ENCODE measurements around the gene TEPSIN.

The TEPSIN gene

DNA sequence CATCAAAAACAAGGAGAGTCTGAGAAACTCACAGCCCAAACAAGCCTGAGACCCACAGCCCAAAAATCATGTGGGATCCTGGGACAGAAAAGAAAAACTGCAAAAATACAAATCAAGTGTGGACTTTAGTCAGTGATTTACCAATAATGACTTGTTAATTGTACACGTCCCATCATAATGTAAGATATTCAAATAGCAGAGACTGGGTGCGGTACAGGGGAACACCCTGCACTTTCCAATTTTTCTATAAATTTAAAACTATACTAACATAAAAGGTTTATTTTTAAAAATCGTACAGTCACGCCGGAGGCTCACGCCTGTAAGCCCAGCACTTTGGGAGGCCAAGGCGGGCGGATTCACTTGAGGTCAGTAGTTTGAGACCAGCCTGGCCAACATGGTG, 24.9 kb downstream of the TEPSIN start:
- TF ChIP-seq TAF1 (IDR thresholded peaks at IDR 0.05; ENCODE audit: low read depth) (no peak), FOXM1 (IDR thresholded peaks at IDR 0.05; ENCODE audit: borderline replicate concordance, low read depth) (no peak), EP300 (IDR thresholded peaks at IDR 0.05; ENCODE audit: borderline replicate concordance) (no peak), TCF12 (IDR thresholded peaks at IDR 0.05; ENCODE audit: low read depth) (no peak), EGR1 (IDR thresholded peaks at IDR 0.05) (no peak)
- TF ChIP-seq, protein P1, sequence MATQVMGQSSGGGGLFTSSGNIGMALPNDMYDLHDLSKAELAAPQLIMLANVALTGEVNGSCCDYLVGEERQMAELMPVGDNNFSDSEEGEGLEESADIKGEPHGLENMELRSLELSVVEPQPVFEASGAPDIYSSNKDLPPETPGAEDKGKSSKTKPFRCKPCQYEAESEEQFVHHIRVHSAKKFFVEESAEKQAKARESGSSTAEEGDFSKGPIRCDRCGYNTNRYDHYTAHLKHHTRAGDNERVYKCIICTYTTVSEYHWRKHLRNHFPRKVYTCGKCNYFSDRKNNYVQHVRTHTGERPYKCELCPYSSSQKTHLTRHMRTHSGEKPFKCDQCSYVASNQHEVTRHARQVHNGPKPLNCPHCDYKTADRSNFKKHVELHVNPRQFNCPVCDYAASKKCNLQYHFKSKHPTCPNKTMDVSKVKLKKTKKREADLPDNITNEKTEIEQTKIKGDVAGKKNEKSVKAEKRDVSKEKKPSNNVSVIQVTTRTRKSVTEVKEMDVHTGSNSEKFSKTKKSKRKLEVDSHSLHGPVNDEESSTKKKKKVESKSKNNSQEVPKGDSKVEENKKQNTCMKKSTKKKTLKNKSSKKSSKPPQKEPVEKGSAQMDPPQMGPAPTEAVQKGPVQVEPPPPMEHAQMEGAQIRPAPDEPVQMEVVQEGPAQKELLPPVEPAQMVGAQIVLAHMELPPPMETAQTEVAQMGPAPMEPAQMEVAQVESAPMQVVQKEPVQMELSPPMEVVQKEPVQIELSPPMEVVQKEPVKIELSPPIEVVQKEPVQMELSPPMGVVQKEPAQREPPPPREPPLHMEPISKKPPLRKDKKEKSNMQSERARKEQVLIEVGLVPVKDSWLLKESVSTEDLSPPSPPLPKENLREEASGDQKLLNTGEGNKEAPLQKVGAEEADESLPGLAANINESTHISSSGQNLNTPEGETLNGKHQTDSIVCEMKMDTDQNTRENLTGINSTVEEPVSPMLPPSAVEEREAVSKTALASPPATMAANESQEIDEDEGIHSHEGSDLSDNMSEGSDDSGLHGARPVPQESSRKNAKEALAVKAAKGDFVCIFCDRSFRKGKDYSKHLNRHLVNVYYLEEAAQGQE (IDR thresholded peaks at IDR 0.05; ENCODE audit: low read depth), result no peak

DNA sequence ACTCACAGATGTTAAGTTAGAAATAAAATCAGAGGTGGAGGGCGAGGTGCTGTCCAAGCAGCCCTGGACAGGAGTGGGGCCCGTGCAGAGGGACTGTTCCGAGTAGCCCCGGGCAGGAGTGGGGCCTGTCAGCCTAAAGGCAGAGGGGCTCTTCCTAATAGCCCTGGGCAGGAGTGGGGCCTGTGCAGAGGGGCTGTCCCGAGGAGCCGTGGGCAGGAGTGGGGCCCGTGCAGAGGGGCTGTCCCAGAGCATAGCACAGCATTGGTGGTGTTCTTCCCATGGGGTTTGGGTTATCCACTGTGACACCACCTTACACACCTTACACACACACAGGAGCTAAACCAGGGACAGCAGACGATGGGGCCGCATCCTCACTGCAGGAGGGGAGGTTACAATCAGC, 26.5 kb downstream of the TEPSIN start:
- TF ChIP-seq, protein P2, sequence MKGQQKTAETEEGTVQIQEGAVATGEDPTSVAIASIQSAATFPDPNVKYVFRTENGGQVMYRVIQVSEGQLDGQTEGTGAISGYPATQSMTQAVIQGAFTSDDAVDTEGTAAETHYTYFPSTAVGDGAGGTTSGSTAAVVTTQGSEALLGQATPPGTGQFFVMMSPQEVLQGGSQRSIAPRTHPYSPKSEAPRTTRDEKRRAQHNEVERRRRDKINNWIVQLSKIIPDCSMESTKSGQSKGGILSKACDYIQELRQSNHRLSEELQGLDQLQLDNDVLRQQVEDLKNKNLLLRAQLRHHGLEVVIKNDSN (IDR thresholded peaks at IDR 0.05), result no peak
- TF ChIP-seq YY1 (IDR thresholded peaks at IDR 0.05; ENCODE audit: low read depth) (no peak), EGR1 (IDR thresholded peaks at IDR 0.05) (no peak), CREB1 (IDR thresholded peaks at IDR 0.05; ENCODE audit: low read depth) (no peak), CEBPB (IDR thresholded peaks at IDR 0.05) (no peak), TEAD4 (IDR thresholded peaks at IDR 0.05) (no peak), TCF12 (IDR thresholded peaks at IDR 0.05; ENCODE audit: low read depth) (no peak), RAD21 (IDR thresholded peaks at IDR 0.05; ENCODE audit: low read depth) (no peak), NFIC (IDR thresholded peaks at IDR 0.05) (no peak), FOXM1 (IDR thresholded peaks at IDR 0.05; ENCODE audit: borderline replicate concordance, low read depth) (no peak), TAF1 (IDR thresholded peaks at IDR 0.05; ENCODE audit: low read depth) (no peak), EP300 (IDR thresholded peaks at IDR 0.05; ENCODE audit: borderline replicate concordance) (no peak), ZBTB7A (IDR thresholded peaks at IDR 0.05; ENCODE audit: low read depth) (no peak)
- TF ChIP-seq, protein P3, sequence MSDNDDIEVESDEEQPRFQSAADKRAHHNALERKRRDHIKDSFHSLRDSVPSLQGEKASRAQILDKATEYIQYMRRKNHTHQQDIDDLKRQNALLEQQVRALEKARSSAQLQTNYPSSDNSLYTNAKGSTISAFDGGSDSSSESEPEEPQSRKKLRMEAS (IDR thresholded peaks at IDR 0.05), result no peak
- TF ChIP-seq, protein P1 (IDR thresholded peaks at IDR 0.05; ENCODE audit: low read depth), result no peak

DNA sequence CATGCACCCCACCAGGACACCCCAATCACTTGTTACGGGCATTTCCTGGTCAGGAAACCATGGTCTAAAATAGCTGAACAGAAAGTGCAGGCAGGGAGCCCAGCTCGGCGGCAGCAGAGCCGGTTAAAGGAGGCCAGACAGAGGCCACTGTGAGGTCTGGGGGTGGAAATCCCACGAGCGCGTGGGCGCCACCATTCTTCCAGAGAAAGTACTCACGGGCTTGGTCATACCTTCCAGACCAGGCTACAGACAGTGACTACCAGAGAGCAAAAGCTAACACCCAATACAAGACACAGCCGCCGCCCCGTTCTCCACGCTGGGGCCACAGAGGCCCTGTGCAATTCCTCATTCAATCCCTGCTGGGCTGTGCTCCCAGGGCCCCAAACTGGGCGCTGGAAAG, 28.0 kb downstream of the TEPSIN start:
- TF ChIP-seq FOXM1 (IDR thresholded peaks at IDR 0.05; ENCODE audit: borderline replicate concordance, low read depth) (no peak), TCF12 (IDR thresholded peaks at IDR 0.05; ENCODE audit: low read depth) (no peak), NFIC (IDR thresholded peaks at IDR 0.05) (no peak)
- TF ChIP-seq, protein P1 (IDR thresholded peaks at IDR 0.05; ENCODE audit: low read depth), result no peak
- TF ChIP-seq, protein P3 (IDR thresholded peaks at IDR 0.05), result no peak

DNA sequence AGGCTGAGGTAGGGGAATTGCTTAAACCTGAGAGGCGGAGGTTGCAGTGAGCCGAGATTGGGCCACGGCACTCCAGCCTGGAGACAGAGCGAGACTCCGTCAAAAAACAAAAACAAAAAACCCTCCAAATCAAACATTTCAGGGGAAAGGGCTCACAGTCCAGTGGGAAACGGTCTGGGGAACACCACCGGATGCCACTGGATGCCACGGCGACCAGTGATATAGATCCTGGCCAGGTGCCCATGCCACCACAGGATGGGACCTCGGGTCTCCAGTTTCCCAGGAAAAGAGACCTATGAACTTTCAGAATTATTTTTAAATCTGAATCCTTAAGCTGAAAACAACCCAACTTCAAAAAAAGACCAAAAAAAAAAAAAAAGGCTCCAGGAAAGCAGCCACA, 28.4 kb downstream of the TEPSIN start:
- TF ChIP-seq CEBPB (IDR thresholded peaks at IDR 0.05) (no peak), EP300 (IDR thresholded peaks at IDR 0.05; ENCODE audit: borderline replicate concordance) (no peak), ZBTB7A (IDR thresholded peaks at IDR 0.05; ENCODE audit: low read depth) (no peak), YY1 (IDR thresholded peaks at IDR 0.05; ENCODE audit: low read depth) (no peak), FOXM1 (IDR thresholded peaks at IDR 0.05; ENCODE audit: borderline replicate concordance, low read depth) (no peak), TEAD4 (IDR thresholded peaks at IDR 0.05) (no peak), CREB1 (IDR thresholded peaks at IDR 0.05; ENCODE audit: low read depth) (no peak), NFIC (IDR thresholded peaks at IDR 0.05) (no peak), EGR1 (IDR thresholded peaks at IDR 0.05) (no peak), TAF1 (IDR thresholded peaks at IDR 0.05; ENCODE audit: low read depth) (no peak), TCF12 (IDR thresholded peaks at IDR 0.05; ENCODE audit: low read depth) (no peak), RAD21 (IDR thresholded peaks at IDR 0.05; ENCODE audit: low read depth) (no peak)
- TF ChIP-seq, protein P1 (IDR thresholded peaks at IDR 0.05; ENCODE audit: low read depth), result no peak
- TF ChIP-seq, protein P3 (IDR thresholded peaks at IDR 0.05), result no peak
- TF ChIP-seq, protein P2 (IDR thresholded peaks at IDR 0.05), result no peak

All from Ishikawa (cell line).